Measurements from ENCODE around the gene ZNF618.
"Not testable (repeated sequence)": the region's sequence is repeated elsewhere in the genome, so short reads cannot be mapped to it uniquely, and the experiment has no call there.

ZNF618 gene

DNA sequence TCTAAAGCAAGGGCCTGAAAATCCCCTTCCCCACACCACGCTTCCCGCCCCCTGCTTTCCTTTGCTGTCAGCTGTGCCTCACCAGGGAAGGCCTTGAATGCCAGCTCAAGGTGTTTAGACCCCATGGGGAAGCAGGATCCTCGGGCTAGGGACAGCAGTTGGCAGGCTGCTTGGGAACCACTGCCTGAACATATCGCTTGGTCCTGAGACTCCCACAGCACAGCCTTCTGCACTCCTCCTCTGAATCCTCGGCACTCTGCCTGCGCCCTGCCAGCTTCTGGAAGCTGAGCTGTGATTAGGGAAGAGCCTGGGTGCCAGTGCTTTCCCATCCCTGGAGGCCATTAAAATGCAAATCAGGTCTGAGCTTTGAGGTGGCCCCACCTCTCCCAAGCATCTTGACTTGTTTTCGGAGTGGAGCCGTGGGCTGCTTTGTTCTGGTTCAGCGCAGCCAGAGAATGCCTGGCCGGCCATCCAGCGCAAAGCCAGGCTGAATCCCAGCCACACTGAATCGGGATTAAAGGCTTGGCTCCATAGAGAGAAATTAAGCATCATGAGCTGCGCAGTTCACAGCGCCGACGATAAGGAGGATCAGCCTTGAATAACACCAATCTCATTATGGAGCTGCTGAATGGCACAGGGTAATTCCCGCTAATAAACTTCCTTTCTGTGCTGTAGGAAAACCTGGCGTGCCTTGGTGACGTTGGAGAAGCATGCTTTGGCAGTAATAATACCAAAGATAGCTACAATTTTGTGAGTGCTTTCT lies 162.0 kb downstream of the ZNF618 start:
- no peak for DNase-seq (ENCODE audit: low read depth, low spot score)

DNA sequence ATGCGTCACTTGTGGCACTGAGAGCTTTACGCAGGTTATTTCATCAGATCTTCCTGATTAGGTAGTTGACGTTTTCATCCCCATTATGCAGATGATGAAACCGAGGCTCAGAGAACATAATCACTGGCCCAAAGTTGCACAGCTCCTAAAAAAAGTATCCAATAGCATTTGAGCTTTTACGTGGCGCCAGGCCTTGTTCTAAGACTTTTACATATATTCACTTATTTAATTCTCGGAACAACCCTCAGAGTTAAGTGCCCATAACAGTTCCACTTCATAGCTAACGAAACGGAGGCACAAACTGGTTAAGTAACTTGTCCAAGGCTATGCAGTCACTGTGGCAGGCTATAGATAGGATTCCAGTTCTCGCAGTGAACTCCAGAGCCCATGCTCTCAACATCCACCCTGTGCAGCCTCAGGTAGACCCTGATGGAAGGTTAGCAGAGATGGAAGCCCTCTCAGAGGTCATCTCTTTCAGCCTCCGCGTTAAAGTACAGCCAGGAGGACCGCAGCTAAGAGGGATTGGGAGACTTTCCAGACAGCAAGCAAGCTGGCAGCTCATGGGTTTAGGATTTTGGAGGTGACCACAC lies 162.7 kb downstream of the ZNF618 start:
- DNase-seq (ENCODE audit: low read depth, low spot score): no peak

DNA sequence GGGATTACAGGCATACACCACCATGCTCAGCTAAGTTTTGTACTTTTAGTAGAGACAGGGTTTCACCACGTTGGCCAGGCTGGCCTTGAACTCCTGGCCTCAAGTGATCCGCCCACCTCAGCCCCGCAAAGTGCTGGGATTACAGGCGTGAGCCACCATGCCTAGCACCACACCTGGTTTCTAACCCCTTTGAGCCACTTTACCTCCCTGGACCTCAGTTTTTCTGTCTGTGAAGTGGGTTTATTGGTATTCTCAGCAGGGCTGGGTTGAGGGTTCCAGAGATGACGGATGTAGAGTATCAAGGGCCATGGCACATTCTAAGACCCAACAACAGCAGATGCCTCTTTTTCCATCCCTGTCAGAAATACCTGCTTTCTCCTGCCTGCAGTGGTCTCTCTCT lies 163.4 kb downstream of the ZNF618 start:
- DNase-seq (ENCODE audit: low read depth, low spot score): no peak

DNA sequence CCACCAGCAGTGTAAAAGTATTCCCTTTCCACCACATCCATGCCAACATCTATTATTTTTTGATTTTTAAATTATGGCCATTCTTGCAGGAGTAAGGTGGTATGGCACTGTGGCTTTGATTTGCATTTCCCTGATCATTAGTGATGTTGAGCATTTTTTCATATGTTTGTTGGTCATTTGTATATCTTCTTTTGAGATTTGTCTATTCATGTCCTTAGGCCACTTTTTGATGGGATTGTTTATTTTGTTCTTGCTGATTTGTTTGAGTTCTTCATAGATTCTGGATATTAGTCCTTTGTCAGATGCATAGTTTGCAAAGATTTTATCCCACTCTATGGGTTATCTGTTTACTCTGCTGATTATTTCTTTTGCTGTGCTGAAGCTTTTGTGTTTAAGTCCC lies 167.6 kb downstream of the ZNF618 start:
- DNase-seq (ENCODE audit: low read depth, low spot score): not testable (repeated sequence)

DNA sequence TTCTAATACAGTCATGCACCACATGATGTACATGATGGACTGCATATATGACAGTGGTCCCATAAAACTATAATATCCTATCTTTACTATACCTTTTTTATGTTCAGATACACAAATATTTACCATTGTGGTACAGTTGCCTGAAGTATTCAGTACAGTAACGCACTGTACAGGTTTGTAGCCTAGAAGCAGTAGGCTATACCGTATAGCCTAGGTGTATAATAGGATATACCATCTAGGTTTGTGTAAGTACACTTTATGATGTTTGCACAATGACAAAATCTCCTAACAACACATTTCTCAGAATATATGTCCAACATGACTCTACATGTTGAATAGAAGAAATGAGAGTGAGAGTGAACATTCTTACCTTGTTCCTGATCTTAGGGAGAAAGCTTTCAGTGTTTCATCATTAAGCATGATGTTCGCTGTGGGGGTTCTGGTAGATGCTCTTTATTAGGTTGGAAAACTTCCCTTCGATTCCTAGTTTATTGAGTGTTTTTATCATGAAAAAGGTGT lies 170.2 kb downstream of the ZNF618 start:
- no peak for DNase-seq (ENCODE audit: low read depth, low spot score)

DNA sequence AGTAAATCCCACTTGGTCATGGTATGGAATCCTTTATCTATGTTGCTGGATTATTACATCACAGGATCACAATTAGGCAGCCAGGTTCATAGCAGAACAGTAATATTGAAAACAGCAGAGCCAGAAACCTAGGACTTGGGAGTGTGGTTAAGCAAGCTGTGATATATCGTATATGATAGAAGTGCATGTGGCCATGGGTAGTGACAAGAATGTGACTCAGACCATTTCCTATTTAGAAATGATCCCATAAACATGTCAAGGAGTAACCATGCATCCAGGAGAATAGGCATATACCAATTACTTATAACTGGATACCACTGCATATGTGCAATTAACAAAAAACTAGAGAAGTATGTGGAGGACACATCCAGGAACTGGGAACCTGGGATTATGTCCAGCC lies 170.8 kb downstream of the ZNF618 start:
- no peak for DNase-seq (ENCODE audit: low read depth, low spot score)

DNA sequence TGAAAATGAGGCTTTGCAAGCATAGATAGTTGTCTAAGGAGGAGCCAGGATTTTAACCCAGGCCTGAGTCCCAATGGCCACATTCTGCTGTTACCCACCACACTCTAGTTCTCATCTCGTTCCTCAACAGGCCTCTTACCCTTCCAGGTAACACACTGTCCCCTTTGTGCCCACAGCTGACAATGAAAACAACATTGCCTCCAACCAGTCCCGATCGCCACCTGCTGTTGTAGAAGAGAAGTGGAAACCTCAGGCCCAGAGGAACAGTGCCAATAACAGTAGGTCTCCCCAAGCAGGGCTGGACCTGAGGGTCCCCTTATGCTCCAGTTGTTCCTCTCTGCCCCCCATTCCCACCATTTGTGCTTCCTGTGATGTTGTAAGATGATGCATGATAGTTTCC lies 171.6 kb downstream of the ZNF618 start:
- DNase-seq (ENCODE audit: low read depth, low spot score): no peak

DNA sequence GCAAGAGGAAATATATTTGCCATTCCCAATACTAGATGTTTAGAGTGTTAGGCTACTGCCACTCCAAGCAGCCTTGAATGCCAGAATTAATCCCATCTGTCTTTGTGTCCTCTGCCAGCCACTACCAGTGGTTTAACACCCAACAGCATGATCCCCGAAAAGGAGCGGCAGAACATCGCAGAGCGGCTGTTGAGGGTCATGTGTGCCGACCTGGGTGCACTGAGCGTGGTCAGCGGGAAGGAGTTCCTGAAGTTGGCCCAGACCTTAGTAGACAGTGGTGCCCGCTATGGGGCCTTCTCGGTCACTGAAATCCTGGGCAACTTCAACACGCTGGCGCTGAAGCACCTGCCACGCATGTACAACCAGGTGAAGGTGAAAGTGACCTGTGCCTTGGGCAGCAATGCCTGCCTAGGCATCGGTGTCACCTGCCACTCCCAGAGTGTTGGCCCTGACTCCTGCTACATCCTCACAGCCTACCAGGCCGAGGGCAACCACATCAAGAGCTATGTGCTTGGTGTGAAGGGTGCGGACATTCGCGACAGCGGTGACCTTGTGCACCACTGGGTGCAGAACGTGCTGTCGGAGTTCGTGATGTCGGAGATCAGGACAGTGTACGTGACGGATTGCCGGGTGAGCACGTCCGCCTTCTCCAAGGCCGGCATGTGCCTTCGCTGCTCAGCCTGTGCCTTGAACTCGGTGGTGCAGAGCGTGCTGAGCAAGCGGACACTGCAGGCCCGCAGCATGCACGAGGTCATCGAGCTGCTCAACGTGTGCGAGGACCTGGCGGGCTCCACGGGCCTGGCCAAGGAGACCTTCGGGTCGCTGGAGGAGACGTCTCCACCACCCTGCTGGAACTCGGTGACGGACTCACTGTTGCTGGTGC lies 172.7 kb downstream of the ZNF618 start:
- DNase-seq (ENCODE audit: low read depth, low spot score): no peak

DNA sequence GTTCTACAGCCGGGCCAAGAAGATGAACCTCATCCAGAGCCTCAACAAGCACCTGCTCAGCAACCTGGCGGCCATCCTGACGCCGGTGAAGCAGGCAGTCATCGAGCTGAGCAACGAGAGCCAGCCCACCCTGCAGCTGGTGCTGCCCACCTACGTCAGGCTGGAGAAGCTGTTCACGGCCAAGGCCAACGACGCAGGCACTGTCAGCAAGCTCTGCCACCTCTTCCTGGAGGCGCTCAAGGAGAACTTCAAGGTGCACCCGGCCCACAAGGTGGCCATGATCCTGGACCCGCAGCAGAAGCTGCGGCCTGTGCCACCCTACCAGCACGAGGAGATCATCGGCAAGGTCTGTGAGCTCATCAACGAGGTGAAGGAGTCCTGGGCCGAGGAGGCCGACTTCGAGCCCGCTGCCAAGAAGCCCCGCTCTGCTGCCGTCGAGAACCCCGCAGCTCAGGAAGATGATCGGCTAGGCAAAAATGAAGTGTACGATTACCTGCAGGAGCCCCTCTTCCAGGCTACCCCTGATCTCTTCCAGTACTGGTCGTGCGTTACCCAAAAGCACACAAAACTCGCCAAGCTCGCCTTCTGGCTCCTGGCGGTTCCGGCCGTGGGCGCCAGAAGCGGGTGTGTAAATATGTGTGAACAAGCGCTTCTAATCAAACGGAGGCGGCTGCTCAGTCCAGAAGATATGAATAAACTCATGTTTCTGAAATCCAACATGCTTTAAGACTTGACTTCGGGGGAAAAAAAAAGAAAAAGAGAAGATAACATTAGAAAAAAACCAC lies 173.5 kb downstream of the ZNF618 start:
- no peak for DNase-seq (ENCODE audit: low read depth, low spot score)

DNA sequence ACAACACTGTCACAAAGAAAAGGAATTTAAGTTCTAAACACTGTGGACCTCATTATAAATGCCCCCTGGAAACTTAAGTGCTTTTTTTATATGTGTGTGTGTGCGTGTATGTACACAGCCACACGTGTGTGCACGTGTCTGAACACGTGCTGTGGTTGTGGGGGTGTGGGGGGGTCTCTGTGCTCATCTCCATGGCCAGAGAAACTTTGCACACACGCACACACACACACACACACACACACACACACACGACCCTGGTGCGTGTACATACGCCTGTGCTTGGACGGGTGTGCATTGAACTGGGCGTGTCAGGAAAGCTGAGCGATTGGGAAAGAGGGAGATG lies 174.1 kb downstream of the ZNF618 start:
- DNase-seq (ENCODE audit: low read depth, low spot score): no peak

DNA sequence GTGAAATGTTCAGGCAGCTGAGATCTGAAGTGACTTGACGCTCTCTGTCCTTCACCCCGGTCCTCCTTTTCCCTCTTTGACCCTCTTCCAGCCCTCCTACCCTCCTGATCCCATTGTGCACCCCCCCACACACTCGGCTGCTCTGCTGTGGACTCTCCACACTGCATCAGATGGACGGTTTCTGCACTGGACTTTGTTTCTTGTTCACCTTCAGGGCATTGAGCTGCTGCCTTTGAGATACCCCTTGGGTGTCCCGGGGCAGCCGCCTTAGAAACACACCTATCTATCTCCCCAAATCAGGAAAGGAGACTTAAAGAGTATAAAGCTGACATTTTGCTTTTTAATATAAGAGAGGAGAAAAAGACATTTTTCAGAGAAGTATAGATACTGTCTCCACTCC lies 174.5 kb downstream of the ZNF618 start:
- DNase-seq (ENCODE audit: low read depth, low spot score): no peak

DNA sequence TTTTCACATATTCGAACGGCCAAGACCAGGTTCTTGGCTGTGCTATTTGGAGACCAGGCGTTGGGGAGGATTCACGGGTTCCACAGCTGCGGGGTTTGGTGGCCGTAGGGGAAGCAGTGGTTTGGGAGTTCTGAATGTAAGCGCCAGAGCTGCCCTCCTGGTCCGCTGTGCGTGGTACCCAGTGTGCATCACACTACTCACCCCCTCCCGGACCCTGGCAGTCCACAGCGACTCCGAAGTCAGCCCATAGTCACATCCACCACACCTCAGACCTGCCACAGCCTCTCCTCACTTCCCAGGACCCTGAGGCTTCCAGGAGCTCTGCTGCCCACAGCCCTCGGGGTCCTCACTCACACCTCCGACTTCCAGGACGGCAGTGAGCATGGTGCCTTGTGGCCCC lies 175.2 kb downstream of the ZNF618 start:
- no peak for DNase-seq (ENCODE audit: low read depth, low spot score)

DNA sequence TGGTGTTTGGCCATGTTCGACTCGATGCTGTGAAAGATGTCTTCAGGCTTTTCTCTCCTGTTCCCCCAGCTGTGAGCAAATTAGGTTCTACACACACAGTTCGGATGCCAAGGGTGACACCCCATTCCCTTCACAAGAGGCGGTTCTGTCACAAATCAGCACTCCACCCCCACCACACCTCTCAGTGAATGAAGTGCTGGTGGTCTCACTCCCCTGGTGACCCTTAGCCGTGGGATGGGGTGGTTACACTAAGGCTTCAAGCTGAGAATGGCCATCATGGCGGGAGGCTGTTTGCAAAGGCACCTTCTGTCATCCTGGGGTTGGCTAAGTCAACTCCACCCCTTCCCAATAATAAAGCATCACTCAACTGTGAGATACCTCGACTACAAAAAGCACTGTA lies 175.6 kb downstream of the ZNF618 start:
- DNase-seq (ENCODE audit: low read depth, low spot score): no peak

DNA sequence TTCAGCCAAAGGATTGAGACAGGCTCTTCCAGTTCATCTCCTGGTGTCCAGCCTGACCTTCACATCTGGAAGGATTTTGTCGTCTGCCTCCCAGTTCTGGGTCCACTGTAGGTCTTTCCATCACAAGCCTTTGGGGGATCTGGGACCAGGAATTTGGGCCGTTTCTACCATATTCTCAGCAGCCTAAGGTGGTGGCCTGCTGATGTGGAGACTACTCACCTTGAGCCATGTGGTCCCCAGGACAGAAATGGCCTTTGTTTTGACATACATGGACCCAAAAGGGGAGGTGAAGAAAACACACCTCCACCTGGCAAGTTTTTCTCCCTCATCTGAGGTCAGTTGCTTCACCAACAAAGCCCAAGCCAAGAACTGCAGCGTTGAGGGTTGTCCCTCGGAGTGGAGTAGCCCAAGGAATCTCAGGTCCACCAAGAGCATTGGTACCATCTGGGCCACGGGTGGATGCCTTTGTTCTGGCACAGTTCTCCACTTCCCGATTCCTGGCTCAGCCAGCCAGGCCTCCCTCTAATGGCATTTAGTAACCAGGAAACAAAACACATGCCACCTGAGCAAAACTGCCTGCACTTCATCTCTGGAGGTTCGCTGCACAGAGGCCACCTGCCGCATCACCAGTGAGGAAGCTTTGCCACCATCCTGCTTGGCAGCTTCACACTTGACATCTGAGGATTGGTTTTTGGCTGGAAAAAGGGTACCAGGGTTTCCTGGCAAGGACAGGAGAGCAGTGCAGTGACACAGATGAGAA lies 177.3 kb downstream of the ZNF618 start:
- no peak for DNase-seq (ENCODE audit: low read depth, low spot score)

DNA sequence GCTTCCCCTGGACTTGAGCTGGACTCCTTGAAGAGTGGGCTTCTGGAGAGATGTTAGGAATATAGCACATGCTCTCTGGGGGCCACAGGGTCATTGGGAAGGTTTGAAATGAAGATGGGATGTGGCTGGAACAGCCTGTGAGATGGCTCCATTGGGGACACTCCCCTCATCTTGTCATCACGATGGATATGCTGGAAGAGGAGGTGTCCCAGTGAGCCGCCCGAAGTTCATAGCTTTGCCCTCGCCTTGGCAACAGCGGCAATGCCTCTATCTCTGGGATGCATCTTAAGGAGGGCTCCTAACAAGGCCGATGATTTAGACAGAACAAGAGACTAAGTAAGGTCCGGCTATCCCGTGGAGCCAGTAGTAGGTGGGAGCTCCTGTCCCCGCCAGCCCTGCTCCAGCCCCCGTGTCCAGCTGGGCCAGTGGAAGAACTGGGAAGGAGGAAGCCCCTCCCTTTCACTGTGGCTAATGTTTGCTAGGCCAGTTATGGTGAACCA lies 178.1 kb downstream of the ZNF618 start:
- DNase-seq (ENCODE audit: low read depth, low spot score): no peak

DNA sequence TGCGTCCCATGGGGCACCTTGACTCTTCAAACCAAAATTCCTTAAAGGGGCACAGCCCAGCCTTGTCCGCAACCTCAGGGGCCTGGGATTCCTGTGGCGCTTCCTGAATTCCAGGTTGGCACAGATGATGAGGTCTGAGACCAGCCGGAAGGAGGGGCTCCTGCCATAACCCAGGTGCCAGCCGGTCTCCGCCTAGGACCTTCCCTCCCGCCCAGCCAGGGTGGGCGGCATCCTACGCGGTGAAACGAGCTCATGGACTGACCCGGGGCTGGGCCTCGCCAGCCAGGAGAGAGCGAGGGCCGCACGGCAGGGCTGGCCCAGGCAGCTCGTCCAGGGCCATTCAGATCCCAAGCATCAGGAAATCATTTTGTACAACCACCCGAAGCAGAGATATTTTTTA lies 179.0 kb downstream of the ZNF618 start:
- DNase-seq (ENCODE audit: low read depth, low spot score): no peak

DNA sequence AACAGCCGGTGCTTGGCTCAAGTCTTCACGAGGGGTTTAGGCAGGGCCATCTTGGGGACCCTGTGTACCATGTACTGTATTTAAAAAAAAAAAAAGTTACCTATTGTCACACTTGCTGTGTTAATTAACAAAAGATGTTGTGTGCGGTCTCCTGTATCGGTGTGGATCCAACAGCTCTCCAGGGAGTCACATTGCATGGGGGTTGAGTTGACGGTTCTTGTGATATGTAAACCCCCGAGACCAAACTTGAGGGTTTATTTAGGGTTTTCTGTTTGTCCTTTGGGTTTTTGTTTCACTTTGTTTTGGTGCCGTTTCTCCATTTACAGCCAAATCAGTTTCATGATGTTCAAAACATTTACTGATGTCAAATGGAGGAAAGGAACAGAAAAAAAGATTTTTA lies 179.8 kb downstream of the ZNF618 start:
- no peak for DNase-seq (ENCODE audit: low read depth, low spot score)

DNA sequence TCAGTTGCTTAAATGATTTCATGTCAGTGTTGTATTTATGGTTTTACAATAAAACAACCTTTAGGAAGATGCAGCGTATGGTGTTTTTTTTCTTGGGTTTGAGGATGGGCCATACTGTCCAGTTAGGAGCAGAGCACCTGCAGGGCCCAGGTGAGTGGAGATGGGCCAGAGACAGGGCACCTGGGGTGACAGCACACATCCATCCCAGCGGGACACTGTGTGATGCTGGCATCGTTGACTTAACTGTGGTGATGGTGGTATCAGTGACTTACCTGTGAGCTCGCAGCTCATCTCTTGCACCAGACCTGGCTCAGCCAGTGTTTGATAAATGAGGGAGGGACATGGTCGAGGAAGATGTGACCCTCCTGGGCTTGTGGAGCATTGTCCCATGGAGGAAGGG lies 180.4 kb downstream of the ZNF618 start:
- DNase-seq (ENCODE audit: low read depth, low spot score): no peak

DNA sequence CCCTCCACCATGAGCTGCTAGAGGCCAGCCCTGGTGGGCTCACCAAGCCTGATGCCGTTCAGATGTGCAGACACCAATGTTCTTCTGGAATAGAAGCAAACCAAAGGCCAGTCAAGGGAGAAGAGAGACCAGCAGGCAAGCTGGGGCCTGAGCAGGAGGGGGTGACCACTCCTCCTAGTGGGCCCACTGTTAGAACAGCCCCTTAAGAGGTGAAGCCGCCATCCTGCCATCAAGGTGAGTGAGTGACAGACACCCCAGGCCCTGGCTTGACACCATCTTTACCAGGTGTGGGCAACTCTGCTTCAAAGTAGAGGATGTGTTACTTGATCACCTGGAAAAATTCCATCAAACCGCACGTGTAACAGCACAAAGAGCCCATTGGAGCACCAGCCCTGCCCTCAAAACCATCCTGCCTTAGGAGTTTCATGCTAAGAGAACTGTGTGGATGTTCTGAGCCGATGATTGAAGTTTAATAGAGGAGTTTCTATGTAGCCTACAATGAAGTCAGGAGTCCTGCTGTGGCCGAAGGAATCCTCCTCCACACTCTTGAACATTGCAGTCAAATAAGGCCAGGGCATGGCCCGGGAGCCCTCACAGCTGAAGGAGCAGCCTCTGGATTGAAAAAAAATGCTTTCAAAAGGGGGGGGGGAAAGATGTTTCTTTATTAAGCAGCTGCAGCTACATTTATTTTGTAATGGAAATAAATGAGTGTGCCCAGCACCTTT lies 181.2 kb downstream of the ZNF618 start:
- no peak for DNase-seq (ENCODE audit: low read depth, low spot score)

DNA sequence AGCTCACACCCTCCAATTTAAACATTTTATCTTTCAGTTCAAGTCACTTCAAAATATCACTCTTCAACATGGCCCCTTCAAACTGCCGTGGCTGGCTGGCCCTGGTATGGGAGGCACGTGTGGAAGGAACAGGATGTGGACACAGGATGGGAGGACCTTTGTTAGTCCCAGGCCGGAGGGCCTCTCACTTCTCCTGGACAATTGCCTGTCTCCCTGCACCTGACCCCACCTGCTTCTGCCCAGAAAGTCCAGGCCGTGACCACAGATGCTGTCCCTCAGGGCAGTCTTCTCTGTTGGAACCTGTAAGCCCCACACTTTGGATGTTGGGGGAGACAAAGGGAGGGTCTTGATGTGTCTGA lies 182.6 kb downstream of the ZNF618 start:
- no peak for DNase-seq (ENCODE audit: low read depth, low spot score)

Measured in activated CD4-positive, CD25-positive, alpha-beta regulatory T cell treated with anti-CD3 and anti-CD28 coated beads, Interleukin-2, amount 50 U/mL, for 16 hours (primary cell).